Fibroblast of the aortic adventitia (primary cell): ENCODE data around the gene RUNX1. TPM values are rescaled to one million over a fixed set of nuclear protein-coding genes. Genes with fewer than 3 reads are reported as not detected.

Experiments used
- DNase-seq: peaks from one replicate; pipeline ENCODE4 v3.0.0-alpha.2; 2010; ENCODE audit warnings: low read depth
- H3K4me3 ChIP-seq: 2 replicates; pipeline ENCODE4 v1.5.1; 2011; ENCODE audit warnings: low read depth, mild to moderate bottlenecking, control low read depth, low read length, moderate library complexity
- total RNA-seq: library from RNA; depleted of rRNA; stranded (reverse); fragments of >200 nt; gene quantifications from 2 replicates; pipeline ENCODE4 v1.2.3, GENCODE V29; 2012; ENCODE audit warnings: low replicate concordance
- TF ChIP-seq, protein P1 (sequence below): IDR thresholded peaks from 2 replicates; pipeline ENCODE4 v1.5.1; 2011; ENCODE audit warnings: mild to moderate bottlenecking, low read length, control low read depth, inconsistent platforms; ENCODE audit not compliant: insufficient read depth

RUNX1 gene
- total RNA-seq, 1 donor, result 28.0 TPM

DNA sequence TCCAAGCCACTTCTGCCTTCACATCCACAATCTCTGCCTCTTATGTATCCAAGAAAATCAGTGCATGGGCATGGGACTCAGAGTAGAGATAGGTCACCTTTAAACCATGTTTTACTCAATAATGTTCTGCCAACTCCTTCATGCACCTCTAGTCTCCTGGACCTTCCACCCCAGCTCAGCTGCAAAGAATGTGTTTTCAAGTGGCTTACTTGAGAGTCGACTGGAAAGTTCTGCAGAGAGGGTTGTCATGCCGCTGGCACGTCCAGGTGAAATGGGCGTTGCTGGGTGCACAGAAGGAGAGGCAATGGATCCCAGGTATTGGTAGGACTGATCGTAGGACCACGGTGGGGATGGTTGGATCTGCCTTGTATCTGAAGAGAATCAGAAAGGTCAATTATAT is 250.0 kb downstream of the RUNX1 start:
- no peak for DNase-seq
- TF ChIP-seq, protein P1, sequence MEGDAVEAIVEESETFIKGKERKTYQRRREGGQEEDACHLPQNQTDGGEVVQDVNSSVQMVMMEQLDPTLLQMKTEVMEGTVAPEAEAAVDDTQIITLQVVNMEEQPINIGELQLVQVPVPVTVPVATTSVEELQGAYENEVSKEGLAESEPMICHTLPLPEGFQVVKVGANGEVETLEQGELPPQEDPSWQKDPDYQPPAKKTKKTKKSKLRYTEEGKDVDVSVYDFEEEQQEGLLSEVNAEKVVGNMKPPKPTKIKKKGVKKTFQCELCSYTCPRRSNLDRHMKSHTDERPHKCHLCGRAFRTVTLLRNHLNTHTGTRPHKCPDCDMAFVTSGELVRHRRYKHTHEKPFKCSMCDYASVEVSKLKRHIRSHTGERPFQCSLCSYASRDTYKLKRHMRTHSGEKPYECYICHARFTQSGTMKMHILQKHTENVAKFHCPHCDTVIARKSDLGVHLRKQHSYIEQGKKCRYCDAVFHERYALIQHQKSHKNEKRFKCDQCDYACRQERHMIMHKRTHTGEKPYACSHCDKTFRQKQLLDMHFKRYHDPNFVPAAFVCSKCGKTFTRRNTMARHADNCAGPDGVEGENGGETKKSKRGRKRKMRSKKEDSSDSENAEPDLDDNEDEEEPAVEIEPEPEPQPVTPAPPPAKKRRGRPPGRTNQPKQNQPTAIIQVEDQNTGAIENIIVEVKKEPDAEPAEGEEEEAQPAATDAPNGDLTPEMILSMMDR, result no peak
- no peak overlapping the region for H3K4me3 ChIP-seq

DNA sequence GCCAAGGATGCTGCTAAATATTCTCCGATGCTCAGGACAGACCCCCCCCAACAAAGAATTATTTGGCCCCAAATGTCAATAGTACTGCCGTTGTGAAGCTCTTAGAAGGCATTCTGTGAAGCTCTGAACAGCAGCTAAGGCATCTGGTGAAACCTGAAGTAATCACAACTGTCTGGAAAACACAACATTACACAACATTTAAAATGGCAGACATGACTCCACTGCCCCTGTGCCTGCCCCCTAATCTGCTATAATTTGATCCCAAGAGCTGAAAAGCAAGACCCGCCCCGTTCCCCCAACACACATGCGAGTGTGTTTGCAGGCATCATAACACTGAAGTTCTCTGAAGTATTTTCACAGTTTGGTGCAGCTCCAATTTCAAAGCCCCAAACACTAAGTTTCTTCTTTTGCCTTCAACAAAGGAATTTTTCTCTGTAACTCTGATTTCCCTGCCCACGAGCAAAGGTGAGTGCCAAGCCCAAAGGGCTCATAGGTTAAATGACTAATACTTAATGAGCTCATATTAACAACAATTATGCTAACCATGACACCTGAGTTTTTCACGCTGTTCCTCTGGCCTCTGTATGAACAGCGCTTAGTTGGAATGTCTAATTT is 251.1 kb downstream of the RUNX1 start:
- no peak for DNase-seq
- no peak overlapping the region for H3K4me3 ChIP-seq
- TF ChIP-seq, protein P1, result no peak

DNA sequence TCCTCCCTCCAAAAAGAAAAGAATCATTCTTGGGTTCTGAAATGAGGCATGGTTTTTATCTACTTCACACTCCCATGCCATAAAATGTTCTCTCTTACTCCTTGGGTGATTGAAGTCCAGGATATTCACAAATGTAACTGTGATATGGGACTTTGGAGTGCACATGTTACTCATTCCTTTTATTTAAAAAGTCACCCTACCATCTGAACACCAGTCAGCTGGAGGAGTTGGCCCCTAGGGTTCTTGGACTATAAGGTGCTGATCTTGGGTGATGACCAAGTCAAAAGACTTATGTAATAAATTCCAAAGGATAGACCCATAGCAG is 251.9 kb downstream of the RUNX1 start:
- no peak for DNase-seq
- no peak overlapping the region for H3K4me3 ChIP-seq
- TF ChIP-seq, protein P1, result no peak

DNA sequence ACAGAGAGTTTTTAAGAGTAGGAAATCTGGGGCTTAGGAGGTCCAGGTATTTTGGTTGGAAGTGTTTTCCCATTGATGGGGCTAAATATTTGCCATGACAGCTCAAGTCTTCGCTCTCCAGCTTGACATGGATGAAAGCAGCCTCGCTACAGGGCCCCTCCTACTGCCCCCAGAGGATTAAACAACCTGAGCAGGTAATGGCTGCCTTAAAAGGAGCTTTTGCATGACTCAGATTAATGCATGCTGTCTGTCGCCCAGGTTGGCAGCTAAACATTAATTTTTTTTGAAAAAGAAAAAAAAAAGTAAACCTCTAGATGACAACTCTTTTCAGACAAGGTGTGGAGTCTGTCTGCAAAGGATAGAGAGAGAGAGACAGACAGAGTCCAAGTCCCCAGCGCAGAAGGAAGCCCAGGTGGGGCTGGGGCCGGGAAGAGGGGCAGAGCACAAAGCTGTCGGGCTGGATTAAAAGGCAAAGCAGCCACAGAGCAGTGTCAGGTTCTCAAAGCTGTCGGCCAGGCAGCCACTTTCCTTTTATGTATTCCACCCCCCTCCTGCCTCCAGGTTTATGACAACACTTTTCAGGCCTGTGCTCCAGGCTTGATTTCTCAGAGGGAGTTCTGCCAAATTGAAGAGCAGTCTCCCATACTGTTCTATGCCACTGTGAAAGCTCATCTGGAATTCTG is 252.4 kb downstream of the RUNX1 start:
- DNase-seq, result no peak
- TF ChIP-seq, protein P1, result no peak
- H3K4me3 ChIP-seq, result no peak overlapping the region

DNA sequence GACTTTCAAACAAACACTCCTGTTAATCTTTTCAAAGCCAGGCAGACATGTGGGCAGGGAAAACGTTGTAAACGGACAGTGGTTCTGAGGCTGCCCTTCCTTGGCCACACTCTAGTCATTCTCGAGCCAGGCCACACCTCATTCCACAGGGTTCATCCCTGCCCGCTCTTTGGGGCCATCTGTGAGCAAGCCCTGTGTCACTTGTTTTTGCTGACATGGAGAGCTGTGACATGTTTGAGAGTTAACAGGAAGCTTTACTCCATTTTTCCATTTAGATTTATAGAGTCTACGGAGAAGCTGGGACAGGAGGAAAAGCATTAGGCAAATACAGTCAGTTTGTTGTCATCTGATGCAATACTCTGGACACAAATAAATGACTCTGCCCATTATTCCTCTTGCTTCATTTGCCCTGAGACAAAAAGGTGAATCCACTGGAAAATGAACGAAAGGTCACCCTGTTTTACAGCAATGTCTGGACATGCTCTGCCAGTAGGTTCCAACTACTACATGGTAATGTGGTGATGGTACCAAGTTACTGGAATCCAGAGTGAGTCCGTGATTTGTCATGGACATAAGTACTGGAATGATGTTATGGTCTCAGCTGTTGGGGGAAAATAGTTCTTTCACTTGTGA is 253.4 kb downstream of the RUNX1 start:
- H3K4me3 ChIP-seq, result no peak overlapping the region
- DNase-seq, result peak; percentile 68
- TF ChIP-seq, protein P1, result no peak

DNA sequence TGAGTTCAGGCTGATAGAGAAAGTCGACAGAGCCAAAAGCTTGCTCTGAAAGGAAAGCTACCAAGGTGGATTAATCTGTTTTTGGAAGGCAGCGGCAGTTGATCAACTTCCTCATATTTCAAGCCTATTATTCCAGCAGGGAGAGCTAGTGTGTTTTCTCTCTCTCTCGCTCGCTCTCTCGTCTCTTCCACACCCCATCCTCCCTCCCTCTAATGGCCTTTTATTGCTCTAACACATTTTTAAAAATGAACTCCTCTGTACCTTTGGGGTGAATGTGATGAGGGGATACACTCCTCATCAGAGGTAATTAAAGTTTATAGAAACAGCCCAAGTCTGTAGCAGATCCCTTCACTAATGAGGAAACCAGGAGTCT is 253.9 kb downstream of the RUNX1 start:
- H3K4me3 ChIP-seq, result no peak overlapping the region
- TF ChIP-seq, protein P1, result peak; percentile 12
- peak; percentile 68 for DNase-seq

DNA sequence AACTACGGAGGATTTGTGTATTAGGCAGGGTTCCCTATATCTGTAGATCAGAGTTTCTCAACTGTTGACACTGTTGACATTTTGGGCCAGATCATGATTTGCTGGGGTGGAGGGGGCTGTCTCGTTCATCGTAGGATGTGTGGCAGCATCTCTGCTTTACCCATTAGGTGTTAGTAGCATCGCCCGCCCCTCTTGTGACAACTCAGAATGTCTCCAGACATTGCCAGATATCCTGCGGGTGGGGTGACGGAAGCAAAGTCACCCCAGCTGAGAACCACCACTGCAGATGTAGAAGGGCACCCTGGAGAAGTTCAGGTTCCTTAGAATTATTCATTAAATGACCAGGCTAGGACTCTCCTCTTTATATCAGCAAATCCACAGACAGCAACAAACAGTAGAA is 254.4 kb downstream of the RUNX1 start:
- H3K4me3 ChIP-seq, result no peak overlapping the region
- DNase-seq, result no peak
- TF ChIP-seq, protein P1, result no peak
